ENCODE measurements around the gene TXK. TPM values are rescaled to one million over a fixed set of nuclear protein-coding genes. Genes with fewer than 3 reads are reported as not detected.
A peak's percentile ranks its signal among the peaks of the same experiment; 100 is the strongest.

The TXK gene
- total and polyA plus RNA-seq, 2 experiments from 2014 or later: 0.76 to 1.5 TPM

GRCh38 chr4:48079972-48080391, 54.1 kb downstream of the TXK start:
- peak; percentile 20 for DNase-seq (ENCODE audit: low spot score)
- Histone ChIP-seq H2AFZ (peak overlapping the region; percentile 29), H3K4me1 (ENCODE audit: insufficient read depth) (peaks cover 12% of the 10 kb centered on the region), H3K4me3 (no peak overlapping the region), H3K27me3 (no peaks in the 10 kb centered on the region), H3K9me2 (replicated peaks; ENCODE audit: insufficient read depth) (no peaks in the 10 kb centered on the region), H3K4me2 (peak overlapping the region; percentile 24), H3K36me3 (replicated peaks; ENCODE audit: insufficient read depth, low read depth) (no peaks in the 10 kb centered on the region), H3K9me3 (ENCODE audit: low read depth) (no peaks in the 10 kb centered on the region), H3K27ac (peak overlapping the region; percentile 63), H4K20me1 (ENCODE audit: insufficient read depth, poor library complexity, severe bottlenecking) (no peaks in the 10 kb centered on the region), H3K79me2 (no peaks in the 10 kb centered on the region)
- 37% methylated on average over 3 of the region's 3 CpGs for WGBS (ENCODE audit: low lambda C conversion rate, missing lambda C conversion rate)
- TF ChIP-seq EZH2 (IDR thresholded peaks at IDR 0.05; ENCODE audit: borderline replicate concordance) (no peak), EZH2phosphoT487 (IDR thresholded peaks at IDR 0.05; ENCODE audit: low read depth, severe bottlenecking, unreplicated experiment) (no peak), CTCF (IDR thresholded peaks at IDR 0.05; ENCODE audit: poor library complexity) (no peak)

- H3K4me3 ChIP-seq: no peak overlapping the region
- no peaks in the 10 kb centered on the region for H3K79me2 ChIP-seq
- no peaks in the 10 kb centered on the region for H4K20me1 ChIP-seq (ENCODE audit: insufficient read depth, poor library complexity, severe bottlenecking)
- peak overlapping the region; percentile 24 for H3K4me2 ChIP-seq
- no peaks in the 10 kb centered on the region for H3K9me3 ChIP-seq (ENCODE audit: low read depth)
- peaks cover 12% of the 10 kb centered on the region for H3K4me1 ChIP-seq (ENCODE audit: insufficient read depth)
- no peak for TF ChIP-seq EZH2 (IDR thresholded peaks at IDR 0.05; ENCODE audit: borderline replicate concordance)
- no peak for TF ChIP-seq EZH2phosphoT487 (IDR thresholded peaks at IDR 0.05; ENCODE audit: low read depth, severe bottlenecking, unreplicated experiment)
- TF ChIP-seq CTCF (IDR thresholded peaks at IDR 0.05; ENCODE audit: poor library complexity): no peak
- no peak for DNase-seq (ENCODE audit: low spot score)
- H3K36me3 ChIP-seq (replicated peaks; ENCODE audit: insufficient read depth, low read depth): no peaks in the 10 kb centered on the region
- no peaks in the 10 kb centered on the region for H3K27me3 ChIP-seq
- H3K9me2 ChIP-seq (replicated peaks; ENCODE audit: insufficient read depth): no peaks in the 10 kb centered on the region
- H2AFZ ChIP-seq: no peak overlapping the region
- peak overlapping the region; percentile 63 for H3K27ac ChIP-seq
- 60% methylated on average over 5 of the region's 5 CpGs for WGBS (ENCODE audit: low lambda C conversion rate, missing lambda C conversion rate)
Observed at GRCh38 chr4:48078862-48079655, 55.0 kb downstream of the TXK start.

- no peak for DNase-seq (ENCODE audit: low spot score)
- H3K9me3 ChIP-seq (ENCODE audit: low read depth): no peaks in the 10 kb centered on the region
- H3K27me3 ChIP-seq: no peaks in the 10 kb centered on the region
- no peak overlapping the region for H3K4me2 ChIP-seq
- no peaks in the 10 kb centered on the region for H3K9me2 ChIP-seq (replicated peaks; ENCODE audit: insufficient read depth)
- no peak overlapping the region for H2AFZ ChIP-seq
- WGBS (ENCODE audit: low lambda C conversion rate, missing lambda C conversion rate): 98% methylated on average over 2 of the region's 2 CpGs
- no peaks in the 10 kb centered on the region for H3K36me3 ChIP-seq (replicated peaks; ENCODE audit: insufficient read depth, low read depth)
- TF ChIP-seq EZH2 (IDR thresholded peaks at IDR 0.05; ENCODE audit: borderline replicate concordance): no peak
- no peak for TF ChIP-seq CTCF (IDR thresholded peaks at IDR 0.05; ENCODE audit: poor library complexity)
- no peak for TF ChIP-seq EZH2phosphoT487 (IDR thresholded peaks at IDR 0.05; ENCODE audit: low read depth, severe bottlenecking, unreplicated experiment)
- H3K79me2 ChIP-seq: no peaks in the 10 kb centered on the region
- H4K20me1 ChIP-seq (ENCODE audit: insufficient read depth, poor library complexity, severe bottlenecking): no peaks in the 10 kb centered on the region
- H3K27ac ChIP-seq: no peak overlapping the region
- H3K4me3 ChIP-seq: no peak overlapping the region
- peaks cover 12% of the 10 kb centered on the region for H3K4me1 ChIP-seq (ENCODE audit: insufficient read depth)
Observed at GRCh38 chr4:48078425-48078824, 55.6 kb downstream of the TXK start.

Measured in hepatocyte (in vitro differentiated cells).